Occipital lobe (tissue), 3 donors: ENCODE measurements around the gene NR3C1. TPM values are rescaled to one million over a fixed set of nuclear protein-coding genes. Genes with fewer than 3 reads are reported as not detected.

ENCODE experiments used
- DNase-seq: peaks from one replicate; lab custom pipeline; 2025; lab: John Stamatoyannopoulos, UW
- small RNA-seq: library from RNA; depleted of rRNA; stranded (forward); fragments of <200 nt; gene quantifications from one replicate; pipeline ENCODE3, GENCODE V24; 2014
- total RNA-seq: library from RNA; depleted of rRNA; stranded (reverse); fragments of >200 nt; gene quantifications from one replicate; pipeline ENCODE4 v1.2.3, GENCODE V29; 2014

The NR3C1 gene
- total RNA-seq, 1 donor from 2014 or later = 27.1 TPM

DNA sequence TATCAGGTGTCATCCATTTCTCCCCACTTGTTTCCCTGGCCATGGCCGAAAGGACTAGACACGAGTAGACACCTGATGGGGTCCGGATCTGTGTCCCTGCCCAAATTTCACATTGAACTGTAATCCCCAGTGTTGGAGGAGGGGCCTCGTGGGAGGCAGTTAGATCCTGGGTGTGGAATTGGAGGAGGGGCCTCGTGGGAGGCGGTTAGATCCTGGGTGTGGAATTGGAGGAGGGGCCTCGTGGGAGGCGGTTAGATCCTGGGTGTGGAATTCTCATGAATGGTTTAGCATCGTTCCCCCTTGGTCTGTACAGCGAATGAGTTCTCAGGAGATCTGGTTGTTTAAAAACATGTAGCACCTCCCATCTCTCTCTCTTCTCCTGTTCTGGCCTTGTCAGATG lies 165.8 kb downstream of the NR3C1 start:
- DNase-seq = no peak

DNA sequence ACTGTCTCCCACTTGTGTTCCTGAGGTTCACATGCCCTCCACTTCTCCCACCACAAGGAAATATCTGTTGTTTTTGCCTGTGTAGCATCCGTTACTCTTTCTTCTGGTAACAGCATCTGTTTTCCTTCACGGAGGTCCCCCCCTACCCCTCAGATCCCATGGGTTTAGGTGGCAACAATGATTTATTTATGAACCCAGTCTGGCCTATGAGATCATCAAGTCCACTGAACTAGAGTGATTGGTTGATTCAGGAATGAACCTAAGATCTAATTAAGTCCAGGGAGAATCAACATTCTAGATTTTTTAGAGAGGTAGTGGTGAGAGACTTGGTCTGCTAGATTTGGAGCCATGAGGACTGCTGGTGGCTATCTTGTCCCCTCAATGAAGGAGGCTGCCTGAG lies 166.8 kb downstream of the NR3C1 start:
- no peak for DNase-seq

DNA sequence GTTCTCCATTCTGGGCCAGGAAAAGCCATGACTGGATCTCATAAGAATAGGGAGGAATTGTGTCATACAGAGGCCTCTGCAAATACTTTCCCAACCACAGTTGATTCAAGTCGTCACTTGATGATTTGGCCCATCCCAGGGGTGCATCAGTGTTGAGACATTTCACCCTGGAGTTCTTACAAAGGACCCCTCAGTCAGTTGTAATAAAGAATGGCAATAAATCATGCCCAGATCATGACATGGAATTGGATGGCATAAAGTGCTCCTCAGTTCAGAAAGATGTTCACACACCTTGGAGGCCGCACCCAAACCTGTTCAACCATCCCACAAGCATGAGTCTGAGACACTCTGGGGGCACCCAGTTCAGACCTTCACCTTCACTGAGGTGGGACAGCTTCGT lies 168.1 kb downstream of the NR3C1 start:
- DNase-seq = no peak

DNA sequence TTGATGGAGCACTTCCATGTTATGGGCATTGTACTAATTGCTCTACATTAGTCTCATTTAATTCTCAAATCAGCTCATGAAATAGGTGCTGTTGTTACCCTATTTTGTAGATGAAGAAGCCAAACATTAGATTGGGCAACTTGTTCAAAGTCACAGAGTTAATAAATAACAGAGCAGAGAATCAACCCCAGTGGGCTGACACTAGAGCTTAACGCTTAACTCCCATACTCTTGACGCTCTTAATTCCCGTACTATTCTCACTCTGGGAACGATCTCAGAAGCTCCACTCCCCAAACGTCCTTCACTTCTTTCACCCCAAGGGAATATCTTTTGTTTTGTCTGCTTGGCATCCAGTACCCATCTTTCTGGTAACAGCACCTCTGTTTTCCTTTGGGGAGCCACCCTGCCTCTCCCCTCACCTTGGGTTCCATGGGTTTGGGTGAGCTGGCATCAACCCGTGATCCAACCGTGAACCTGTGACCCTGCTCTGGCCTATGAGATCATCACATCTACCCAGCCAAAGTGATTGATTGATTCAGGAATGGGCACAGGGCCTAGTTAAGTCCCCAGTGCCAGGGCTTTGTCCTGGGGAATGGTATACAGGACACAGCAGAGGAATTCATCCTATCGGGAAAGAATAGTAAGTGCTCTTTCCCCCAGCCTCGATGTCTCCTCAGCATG lies 169.2 kb downstream of the NR3C1 start:
- no peak for DNase-seq

DNA sequence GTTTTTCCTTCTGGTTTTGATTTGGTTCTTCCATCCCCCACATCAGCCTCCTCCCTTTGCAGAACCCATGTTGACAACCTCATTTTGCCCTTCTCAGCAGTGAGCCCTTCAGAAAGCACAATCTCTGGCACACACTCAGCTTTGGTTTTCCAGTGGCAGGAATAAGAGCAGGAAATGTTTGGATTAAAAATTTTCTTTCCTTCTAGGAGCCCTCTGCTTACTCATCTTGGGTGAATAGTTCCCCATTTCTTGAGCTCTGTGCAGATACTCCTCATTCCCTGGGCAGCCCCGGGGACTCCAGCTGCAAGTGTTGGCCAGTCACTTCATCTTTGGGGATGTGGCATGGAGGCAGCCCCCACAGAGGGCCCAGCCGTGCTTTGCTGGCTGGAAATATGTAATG lies 170.5 kb downstream of the NR3C1 start:
- DNase-seq = no peak

DNA sequence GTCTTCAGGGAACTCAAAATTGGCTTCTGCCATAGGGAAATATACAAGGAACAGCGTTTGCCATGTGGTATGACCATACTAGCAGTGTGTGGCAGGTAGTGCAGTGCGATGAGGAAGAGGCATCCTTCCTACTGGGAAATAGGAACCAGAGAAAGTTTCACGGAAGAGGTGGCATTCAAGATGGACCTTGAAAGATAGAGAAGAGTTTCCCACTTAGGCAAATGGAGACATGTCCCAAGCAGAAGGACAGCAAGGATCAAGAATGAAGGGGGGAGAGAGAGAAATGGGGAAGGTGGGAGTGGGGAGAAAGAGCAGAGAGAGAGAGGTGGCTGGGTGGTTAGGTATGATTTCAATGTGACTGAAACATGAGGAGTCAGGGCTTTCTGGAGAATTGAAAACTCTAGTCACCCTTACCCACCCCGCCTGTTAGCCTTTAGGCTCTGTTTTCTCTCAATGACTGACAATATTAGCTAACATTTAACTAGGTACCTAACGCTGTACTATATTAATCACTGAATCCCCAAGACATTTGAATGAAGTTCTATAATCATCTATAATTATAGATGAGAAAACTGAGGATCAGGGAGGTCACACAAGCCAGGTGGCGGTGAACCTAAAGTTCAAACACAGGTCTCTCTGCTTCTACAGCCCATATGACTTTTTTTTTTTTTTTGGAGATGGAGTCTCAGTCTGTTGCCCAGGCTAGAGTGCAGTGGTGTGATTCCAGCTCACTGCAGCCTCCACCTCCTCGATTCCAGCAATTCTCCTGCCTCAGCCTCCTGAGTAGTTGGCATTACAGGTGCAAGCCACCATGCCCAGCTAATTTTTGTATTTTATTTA lies 171.3 kb downstream of the NR3C1 start:
- no peak for DNase-seq

DNA sequence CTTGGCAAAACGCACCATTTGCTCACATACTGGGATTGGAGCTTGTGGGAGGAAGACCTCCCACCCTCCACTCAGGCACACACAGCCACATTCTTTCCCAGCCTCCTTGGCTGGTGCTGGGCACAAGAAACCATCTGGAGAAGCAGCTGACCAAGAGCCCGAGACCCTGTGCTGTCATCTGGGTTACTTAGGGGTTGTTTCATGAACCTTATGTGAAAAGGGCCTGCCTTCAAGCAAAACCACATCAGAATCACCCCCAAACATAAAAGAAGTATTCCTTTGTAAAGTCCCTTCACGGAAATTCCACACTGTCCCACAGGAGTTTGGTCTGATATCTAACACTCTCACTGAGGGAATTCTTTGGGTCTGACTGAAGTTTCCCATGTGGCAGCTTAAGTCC lies 172.1 kb downstream of the NR3C1 start:
- no peak for DNase-seq

DNA sequence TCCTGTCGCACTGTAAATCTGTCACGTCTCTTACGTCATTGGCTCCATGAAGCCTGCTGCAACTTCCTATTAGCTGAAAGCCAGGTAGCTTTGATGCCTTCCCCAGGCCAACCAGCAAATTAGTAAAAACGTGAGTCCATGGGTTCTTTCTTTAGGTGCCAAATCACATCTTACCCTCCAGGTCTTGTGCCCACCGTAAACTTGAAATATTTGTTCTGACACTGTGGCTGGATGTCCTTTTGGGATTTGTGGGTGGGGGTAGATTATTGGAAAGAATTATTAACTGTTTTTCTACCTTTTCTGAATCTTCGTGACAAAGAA lies 172.8 kb downstream of the NR3C1 start:
- DNase-seq = no peak

DNA sequence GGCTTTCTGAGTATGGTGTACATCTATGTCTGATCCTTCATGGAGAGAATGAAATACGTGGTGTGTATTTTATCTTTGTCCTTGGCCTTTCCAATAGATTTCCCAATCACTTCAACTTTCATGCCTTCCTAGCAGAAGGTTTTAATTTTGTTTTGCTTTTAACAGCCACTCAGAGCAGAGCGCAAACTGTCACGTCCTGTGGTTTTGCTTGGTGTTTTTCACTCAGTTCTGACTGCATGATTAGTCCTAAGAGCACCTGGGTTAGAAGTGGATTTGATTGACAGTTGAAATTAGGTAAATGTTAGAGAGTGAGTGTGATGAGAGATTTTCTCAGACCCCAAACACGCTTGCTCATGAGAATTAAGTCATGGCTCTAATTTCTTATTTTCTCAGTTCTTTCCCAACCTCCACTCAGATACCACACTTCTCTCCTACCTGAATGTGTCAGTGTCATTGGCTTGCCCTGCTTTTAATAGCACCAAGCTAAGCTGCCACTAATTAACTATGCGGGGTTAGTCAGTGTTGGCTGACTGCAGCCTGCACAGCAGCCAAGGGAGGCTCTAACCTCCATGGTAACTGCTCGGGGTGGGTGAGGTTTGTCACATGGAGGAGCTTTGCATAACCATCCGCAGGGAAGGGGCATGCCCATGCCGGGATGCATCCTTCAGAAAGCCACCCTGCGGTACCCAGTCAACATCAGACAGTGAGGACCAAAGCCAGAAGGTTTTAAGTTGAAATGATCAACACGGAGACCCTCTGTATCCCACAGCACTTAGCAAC lies 173.4 kb downstream of the NR3C1 start:
- peak; percentile 37 for DNase-seq

DNA sequence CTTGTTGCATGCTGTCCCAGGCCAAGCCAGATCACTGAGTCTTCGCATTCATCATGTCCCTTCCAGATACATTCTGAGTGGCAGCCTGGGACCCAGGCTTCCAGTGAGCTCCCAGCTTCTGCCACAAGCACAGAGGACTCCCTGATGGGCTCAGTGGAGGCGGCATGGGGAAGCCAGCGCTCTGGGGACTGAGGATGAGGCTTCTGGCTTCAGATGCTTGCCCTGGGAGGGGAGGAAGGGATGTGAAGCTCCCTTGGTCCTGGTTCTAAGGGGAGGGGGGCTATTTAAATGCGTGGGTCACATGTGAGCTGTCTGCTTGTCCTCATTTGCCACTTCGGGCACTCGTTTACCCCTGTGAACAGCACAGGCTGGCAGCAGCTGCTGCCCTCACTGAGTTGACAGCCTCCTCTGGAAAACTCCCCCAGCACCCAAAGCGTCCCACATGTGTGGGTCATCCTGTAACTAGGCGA lies 174.0 kb downstream of the NR3C1 start:
- no peak for DNase-seq

DNA sequence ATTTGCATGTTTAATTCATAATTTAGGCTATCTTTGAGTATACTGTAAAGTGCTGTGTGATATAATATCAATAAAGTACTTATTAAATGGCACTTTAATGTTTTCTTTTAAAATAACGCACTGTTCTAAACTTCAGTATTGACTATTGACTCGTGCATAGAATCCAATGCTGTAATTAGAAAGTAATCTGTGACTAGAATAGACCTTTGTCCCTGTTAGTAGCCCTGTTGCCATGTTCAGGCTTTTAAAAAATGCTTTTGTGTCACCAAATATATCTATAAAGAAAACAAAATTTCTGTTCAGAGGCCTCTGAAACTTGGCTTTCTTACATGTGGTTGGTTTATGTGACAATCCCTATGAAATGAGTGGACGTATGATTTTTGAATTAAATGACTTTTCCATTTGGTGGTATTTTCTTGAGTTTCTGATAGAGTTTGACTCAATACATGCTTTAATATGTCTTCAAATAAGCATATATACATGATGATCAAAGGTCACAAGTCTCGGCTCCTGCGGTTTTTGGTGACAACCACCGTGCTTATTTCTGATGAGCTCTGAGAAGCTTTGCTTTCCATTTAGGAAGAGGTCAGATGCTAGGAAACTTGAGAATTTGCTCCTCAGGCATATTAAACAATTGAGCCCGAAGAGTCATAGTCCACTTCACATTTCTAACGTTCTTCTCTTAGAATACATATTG lies 174.7 kb downstream of the NR3C1 start:
- no peak for DNase-seq

Small RNAs within 50 kb of the gene (small RNA-seq; reads per million reads assigned to genes)
- gene AC091925.2 = not detected
